ENCODE measurements around the gene GNG7. TPM values are rescaled to one million over a fixed set of nuclear protein-coding genes. Genes with fewer than 3 reads are reported as not detected.
A peak's percentile ranks its signal among the peaks of the same experiment; 100 is the strongest.
"Not testable (repeated sequence)": the region's sequence is repeated elsewhere in the genome, so short reads cannot be mapped to it uniquely, and the experiment has no call there.

The GNG7 gene
- total RNA-seq, 1 donor from 2014 or later: 1.7 TPM

DNA sequence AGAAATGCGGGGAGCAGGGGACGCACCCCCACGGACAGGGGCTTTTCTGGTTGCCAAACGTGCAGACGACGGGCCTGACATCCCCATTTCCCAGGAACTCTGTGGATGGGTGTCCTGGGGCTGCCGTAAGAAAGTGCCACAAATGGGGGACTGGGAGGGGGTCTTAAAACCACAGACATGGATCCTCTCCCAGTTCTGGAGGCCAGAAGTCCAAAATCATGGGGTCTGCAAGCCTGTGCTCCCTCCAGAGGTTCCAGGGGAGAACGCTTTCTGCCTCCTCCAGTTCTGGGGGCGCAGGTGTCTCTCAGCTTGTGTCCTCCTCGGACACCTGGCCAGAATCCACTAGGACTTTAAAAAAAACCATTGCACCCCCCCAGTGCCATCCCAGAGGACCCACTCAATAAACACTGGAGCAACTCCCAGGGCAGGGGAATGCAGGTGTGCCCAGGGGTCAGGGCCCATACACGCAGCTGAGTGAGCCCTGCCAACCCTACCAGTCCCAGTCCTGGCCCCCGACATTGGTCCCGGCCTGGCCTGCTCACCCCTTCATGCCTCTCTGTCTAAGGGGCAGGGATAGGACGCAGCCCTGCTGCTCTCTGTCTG lies 122.7 kb downstream of the GNG7 start:
- DNase-seq (ENCODE audit: low spot score): no peak

DNA sequence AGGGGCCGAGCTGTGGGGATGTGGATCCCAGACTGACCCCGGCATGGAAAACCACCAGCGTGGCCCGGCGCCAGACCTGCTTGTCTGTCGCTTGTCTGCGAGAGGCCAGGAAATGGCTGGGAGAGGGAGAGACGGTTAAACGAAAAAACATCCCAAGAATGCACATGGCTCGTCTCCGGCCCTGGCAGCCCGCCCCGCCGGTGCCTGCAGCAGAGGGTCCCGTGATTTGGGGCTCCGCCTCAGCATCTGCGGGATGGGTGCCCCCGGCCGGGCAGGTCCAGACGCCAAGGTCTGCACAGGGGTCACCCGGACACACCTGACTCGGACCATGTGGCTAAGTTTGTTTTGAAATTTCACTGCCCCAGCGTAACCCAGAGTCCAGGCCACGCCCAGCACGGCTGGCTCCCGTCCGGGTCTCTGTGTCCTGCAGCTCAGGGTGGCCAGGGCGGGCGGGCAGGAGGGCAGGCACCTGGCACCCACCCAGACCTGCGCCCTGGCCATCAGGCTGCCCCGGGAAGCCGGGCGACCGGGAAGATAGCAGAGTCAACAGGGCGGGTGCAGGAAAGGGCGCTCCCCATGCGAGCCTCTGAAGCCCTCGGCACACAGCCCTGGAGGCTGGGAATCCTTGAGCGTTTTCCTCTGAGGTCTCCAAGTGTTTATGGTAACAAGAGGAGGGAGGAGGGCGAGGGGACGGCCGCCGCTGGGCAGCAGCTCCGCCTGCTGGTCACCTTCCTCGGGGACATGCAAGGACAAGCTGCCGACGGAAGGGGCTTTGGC lies 123.4 kb downstream of the GNG7 start:
- DNase-seq (ENCODE audit: low spot score): peak; percentile 94

DNA sequence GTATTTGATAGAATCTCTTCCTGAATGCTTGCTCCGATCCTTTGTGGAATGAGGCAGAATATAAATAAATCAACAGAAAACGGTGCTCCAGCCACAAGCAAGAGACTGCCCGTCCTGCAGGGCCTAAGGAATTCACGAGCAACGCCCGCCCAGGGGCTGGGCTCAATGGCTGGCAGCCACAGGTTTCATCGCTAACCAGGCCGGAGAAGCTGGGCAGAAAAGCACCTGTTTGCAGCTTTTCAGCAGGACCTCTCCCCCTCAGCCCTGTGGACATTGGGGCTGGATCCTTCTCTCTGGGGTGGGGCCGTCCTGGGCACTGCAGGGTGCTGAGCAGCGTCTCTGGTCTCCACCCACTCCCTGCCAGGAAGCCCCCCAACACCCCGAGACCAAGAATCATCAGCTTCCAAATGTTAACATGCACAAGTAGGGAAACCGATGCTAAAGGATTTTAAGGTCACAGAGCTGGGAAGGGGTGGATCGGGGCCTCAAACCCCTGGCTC lies 124.1 kb downstream of the GNG7 start:
- DNase-seq (ENCODE audit: low spot score): peak; percentile 87

DNA sequence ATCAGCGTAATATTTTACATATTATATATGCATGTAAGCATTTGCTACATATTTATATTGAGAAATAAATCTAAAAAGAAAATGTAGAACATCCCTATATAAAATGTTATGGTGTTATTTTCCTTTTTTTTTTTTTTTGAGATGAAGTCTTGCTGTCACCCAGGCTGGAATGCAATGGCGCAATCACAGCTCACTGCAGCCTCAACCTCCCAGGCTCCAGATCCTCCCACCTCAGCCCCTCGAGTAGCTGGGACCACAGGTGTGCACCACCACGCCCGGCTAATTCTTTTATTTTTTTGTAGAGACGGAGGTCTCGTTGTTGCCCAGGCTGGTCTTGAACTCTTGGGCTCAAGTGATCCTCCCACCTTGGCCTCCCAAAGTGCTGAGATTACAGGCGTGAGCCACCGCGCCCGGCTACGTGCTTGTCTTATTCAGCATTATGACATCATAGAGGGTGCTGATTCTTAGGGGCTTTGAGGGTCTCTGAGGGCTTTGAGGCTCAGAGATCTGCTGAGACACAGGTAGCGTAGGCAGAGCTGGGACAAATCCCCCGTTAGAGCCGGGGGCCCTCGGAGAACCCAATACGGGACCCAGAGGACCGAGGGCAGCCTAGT lies 124.7 kb downstream of the GNG7 start:
- peak; percentile 39 for DNase-seq (ENCODE audit: low spot score)

DNA sequence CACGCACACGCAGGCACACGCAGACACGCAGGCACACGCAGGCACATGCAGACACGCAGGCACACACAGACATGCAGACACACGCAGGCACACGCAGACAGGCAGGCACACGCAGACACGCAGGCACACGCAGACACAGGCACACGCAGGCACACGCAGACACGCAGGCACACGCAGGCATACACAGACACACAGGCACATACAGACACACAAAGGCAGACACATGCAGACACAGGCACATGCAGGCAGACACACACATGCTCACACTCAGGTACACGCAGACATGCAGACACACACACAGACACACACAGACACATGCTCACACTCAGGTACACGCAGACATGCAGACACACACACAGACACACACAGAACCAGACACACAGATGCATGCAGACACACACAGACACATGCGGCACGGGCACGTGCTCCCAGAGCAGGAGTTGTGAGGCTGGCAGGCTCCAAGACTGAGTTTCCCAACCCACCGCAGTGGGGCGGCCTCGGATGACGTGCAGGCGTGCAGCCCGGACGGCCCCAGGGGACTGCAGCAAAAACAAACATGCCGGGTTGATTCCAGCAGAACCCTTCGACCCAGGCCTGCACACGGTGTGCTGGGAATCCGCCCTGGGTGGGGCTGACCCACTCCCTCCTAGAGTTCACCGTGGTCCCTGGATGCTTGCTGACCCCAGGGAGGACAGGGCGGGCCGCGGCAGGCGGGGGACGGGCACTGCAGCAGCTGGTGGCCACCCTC lies 126.6 kb downstream of the GNG7 start:
- DNase-seq (ENCODE audit: low spot score): peak; percentile 93

DNA sequence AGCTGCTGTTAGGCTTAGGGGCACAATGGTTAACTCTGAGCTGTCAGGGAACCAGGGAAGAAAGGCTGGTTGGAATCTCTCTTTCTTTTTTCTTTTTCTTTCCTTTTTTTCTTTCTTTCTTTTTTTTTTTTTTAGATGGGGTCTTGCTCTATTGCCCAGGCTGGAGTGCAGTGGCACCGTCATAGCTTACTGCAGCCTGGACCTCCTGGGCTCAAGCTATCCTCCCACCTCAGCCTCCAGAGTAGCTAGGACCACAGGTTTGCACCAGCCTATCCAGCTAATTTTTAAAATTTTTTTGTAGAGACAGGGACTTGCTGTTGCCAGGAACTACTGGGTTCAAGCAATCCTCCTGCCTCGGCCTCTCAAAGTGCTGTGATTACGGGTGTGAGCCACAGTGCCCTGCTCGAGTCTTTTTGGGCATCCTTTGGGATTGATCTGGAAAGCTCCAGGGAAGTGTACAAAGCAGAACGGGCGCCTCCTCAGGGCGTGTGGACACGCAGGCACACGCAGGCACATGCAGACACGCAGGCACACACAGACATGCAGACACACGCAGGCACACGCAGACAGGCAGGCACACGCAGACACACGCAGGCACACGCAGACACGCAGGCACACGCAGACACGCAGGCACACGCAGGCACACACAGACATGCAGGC lies 127.4 kb downstream of the GNG7 start:
- DNase-seq (ENCODE audit: low spot score): peak; percentile 71

DNA sequence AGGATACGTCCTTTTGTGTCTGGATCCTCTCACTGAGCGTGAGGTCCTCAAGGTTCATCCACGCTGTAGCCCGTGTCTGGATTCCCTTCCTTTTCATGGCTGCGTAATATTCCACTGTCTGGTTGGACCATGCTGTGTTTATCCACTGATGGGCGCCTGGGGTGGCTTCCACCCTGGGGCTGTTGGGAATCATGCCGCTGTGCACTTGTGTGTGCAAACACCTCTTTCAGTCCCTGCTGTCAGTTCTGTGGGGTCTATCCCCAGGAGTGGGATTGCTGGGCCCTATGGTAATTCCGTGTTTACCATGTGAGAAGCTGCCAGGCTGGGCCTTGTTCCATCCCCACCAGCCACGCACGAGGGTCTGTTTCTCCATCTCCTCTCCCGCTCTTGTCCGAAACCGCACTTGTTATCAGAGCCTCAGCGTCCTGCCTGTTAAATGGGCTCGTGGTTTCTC lies 128.0 kb downstream of the GNG7 start:
- DNase-seq (ENCODE audit: low spot score): peak; percentile 51

DNA sequence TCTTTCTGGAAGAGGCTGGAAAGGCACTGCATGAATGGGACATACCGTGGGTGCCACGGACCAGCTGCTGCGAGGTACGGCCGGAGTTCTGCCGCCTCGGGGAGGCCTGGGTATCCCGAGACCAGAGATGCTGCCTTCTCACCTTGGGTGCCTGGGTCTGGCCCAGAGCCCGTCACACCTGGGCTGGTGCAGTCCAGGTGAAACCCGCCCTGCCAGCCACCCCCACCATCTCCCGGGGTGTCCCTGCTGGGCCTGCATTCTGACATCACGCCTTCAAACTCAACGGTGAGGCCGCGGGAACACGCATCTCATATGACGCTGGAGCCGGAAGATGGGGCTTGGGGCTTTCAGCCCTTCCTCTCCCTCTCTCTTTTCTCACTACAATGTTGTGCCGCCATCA lies 128.6 kb downstream of the GNG7 start:
- peak; percentile 83 for DNase-seq (ENCODE audit: low spot score)

DNA sequence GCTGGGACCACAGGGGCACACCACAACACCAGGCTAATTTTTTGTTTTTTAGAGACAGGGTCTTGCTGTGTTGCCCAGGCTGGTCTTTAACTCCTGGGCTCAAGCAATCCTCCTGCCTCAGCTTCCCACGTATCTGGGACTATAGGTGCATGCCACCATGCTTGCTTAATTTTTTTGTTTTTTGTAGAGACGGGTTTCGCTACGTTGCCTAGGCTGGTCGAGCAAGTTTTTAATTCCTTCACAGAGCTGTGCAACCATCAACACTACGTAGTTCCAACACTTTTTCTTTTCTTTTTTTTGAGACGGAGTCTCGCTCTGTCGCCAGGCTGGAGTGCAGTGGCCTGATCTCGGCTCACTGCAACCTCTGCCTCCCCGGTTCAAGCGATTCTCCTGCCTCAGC lies 130.3 kb downstream of the GNG7 start:
- DNase-seq (ENCODE audit: low spot score): not testable (repeated sequence)

DNA sequence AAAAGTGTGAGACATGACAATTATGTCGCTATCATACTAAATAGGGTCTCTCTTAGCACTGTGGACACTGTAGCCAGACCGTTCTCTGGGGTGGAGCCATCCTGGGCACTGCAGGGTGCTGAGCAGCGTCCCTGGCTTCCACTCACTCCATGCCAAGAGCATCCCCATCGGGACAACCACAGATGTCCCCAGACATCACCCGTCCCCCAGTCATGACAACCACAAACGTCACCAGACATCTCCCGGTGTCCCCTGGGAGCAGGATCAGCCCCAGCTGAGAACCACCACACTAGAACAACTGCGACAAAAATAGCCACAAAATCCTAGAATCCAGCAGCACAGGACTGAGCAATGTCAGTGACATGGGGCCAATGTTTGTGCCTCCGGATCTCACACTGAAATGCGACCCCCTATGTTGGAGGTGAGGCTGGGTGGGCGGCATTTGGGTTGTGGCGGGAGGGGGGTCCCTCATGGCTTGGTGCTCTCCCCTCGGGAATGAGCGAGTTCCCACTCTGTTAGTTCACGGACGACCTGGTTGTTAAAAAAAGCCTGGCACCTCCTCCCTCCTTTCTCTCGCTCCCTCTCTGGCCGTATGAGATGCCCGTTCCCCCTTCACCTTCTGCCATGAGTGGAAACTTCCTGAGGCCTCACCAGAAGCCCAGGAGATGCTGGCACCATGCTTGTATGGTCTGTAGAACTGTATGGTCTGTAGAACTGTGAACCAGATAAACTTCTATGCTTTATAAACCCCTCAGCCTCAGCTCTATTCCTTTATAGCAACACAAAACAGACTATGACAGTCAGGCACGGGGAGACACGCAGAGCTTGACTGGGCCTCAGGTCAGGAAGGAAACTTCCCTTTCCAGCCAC lies 132.7 kb downstream of the GNG7 start:
- no peak for DNase-seq (ENCODE audit: low spot score)

DNA sequence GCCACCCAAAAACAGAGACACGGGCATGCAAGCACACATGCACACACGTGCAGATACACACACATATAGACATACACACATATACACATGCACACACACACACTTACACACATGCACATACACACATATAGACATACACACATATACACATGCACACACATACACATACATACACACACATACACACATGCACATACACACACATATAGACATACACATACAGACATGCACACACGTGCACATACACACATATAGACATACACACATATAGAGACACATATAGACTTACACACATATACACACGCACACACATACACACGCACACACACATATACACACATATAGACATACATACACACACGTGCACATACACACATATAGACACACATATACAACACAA lies 134.5 kb downstream of the GNG7 start:
- no peak for DNase-seq (ENCODE audit: low spot score)

DNA sequence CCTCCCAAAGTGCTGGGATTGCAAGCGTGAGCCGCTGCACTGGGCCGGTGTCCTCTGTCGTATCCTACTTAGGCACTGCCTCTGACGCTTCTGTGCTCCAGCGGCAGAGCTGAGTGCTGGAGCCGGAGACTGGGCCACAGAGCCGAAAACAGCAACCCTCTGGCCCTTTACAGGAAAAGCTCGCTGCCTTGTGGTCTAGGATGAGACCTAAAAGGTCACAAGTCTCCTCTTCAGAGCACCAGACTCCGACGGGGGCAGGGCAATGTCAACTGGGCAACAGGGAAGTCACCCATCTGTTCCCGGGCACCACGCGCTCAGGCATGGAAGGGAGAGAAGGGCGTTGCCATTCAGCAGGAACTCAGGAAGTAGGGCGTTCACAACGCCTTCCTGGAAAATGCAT lies 134.9 kb downstream of the GNG7 start:
- DNase-seq (ENCODE audit: low spot score): no peak

DNA sequence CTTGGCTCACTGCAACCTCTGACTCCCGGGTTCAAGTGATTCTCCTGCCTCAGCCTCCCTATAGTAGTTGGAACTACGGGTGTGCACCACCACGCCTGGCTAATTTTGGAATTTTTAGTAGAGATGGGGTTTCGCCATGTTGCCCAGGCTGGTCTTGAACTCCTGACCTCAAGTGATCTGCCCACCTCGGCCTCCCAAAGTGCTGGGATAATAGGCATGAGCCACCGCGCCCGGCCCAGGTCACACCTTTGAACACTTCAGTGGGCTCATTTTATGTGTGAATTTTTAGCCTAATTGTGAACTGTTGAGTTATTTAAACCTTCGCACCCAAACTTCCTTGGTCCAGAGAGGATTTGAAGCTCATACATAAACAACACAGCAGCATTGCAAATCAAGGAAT lies 138.9 kb downstream of the GNG7 start:
- DNase-seq (ENCODE audit: low spot score): not testable (repeated sequence)

DNA sequence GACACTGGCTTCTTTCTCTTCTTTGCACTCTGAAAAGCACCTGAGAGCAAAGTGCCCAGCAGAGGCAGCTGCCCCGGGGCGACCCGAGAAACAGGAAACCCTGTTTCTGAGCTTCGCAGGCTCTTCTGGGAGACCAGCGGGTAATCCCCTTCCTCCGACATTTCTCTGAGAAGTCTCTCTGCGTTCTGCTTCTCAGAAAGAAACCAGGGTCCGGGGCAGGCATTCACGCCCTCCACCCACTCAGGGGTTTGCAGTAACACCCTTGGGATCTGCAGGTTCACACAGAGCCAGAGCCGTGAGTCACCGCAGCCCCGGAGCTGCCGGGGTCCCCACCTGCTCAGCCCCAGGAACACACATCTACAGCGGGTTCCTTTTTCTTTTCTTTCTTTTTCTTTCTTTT lies 140.6 kb downstream of the GNG7 start:
- no peak for DNase-seq (ENCODE audit: low spot score)

DNA sequence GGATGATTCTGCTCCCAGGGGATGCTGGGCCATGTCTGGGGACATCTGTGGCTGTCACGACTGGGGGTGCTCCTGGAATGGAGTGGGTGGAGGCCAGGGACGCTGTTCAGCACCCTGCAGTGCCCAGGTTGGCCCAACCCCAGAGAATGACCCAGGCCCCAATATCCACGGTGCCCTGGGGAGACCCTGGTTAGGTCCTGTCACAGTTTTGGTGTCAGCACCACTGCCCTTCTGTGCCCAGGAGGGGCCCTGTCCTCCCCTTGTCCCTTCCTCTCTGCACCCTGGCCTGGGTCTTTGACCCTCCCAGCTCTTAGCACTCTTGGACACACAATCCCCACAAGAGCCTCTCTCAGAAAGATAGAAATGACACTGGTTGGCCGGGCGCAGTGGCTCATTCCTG lies 141.3 kb downstream of the GNG7 start:
- no peak for DNase-seq (ENCODE audit: low spot score)

DNA sequence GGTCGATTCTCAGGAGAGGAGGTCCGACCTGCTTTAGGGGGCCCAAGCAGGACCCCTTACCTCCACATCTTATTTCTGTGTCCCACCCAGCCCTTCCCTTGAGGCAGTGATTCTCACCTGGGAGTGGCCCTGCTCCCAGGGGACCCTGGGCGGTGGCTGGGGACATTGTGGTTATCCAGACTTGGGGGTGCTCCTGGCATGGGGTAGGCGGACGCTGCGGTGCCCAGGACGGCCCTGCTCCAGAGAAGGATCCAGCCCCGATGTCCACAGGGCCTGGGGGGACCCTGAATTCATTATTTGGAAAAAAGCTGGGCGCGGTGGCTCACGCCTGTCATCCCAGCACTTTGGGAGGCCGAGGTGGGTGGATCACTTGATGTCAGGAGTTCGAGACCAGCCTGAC lies 142.1 kb downstream of the GNG7 start:
- DNase-seq (ENCODE audit: low spot score): no peak

DNA sequence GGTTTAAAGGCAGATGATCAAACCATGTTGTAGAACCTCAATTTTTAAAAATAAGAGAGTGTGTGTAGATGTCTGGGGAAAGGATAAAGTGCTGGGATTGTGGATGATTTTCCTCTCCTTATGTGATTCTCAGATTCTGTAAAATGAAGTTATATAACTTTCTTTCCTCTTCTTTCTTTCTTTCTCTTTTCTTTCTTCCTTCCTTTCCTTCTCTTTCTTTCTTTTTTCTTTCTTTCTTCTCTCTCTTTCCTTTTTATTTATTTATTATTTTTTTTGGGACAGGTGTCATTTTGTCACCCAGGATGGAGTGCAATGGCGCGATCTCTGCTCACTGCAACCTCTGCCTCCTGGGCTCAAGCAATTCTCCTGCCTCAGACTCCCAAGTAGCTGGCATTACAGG lies 144.0 kb downstream of the GNG7 start:
- no peak for DNase-seq (ENCODE audit: low spot score)

DNA sequence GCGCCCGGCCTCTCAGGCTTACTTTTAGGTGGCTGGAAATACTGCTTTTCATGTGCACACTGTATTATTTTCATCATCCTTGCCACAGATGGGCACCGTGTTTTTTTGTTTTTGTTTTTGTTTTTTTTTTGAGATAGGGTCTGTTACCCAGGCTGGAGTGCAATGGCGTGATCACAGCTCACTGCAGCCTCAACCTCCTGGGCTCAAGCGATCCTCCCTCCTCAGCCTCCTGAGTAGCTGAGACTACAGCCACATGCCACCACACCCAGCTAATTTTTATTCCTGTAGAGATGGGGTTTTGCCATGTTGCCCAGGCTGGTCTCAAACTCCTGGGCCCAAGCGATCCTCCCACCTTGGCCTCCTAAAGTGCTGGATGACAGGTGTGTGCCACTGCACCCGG lies 144.4 kb downstream of the GNG7 start:
- not testable (repeated sequence) for DNase-seq (ENCODE audit: low spot score)

DNA sequence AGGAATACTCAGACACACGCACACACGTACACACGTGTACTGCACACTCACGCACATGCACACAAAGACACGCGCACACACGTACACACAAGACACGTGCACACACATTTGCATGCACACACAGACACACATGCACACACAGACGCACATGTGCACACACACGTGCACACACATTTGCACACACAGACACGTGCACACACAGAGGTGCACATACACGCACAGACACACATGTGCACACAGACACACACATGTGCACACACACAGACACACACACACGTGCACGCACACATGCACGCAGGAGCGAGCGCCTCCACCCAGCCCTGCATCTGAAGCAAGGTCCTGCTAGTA lies 145.4 kb downstream of the GNG7 start:
- no peak for DNase-seq (ENCODE audit: low spot score)

Measured in mesenteric fat pad (tissue), 1 donor.